Stimulated activated naive CD4-positive, alpha-beta T cell (primary cell): ENCODE results near the gene DPP10.

Experiments used
- DNase-seq, 6 experiments: peaks; one replicate each; lab custom pipeline; 2025; lab: John Stamatoyannopoulos, UW

DPP10 gene

GRCh38 chr2:115161081-115161770 lies 718.8 kb downstream of the DPP10 start:
- no peak for DNase-seq

- DNase-seq: no peak
Measured at GRCh38 chr2:115161771-115162493, 719.5 kb downstream of the DPP10 start.

DNA sequence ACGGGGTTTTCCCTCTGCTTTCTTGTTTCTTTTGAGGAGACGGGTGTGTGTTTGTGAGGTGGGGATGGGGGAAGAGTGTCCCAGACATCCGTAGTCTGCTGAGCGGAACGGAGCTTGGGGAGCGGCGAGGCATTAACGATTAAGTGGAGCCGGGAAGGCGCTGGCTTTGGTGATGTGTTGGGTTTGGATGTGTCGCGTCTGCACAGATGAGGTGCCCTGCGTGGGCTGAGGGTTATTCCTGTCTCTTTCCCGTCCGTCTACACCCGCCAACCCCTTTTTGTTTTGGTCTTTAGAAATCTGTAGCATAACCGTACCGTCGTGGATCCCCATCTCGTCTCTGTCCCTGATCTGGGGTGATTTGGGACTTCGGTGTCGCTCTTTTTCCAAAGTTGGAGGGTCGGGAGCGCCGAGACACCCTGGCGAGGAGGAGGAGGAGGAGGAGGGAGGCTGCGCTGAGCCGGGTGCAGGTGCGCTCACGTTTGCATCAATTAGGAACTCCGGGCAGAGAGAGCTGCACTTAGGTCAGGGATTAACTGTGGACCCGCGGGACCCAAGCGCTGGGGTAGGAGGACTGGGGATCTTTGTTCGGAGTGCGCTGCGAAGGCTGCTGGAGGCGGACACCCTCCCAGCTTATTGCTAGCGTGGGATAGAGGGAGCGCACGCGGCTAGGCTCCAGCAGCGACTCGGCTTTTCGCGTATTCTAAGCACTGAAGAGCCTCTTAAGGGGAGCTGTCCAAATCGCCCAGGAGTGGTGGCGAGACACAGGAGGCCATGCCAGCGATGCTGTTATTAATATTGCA lies 720.3 kb downstream of the DPP10 start:
- DNase-seq: no peak

DNA sequence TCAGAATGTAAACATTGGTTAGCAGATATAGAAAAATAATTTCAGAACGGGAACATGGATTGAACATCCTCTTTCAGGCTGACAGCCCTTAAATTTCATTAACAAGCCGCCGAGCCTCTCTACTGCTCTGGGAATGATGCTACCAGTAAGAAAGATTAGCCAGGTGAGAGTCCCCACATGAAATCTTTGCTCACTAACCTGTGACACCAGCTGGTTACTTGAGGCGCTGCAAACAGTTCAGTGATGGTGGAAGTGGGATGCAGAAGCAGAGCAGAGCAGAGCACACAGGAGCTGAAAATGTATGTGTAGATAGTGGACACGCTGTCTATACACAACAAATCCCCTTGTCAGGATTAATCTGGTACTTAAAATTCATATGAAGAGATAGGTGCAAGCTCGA lies 721.1 kb downstream of the DPP10 start:
- DNase-seq: no peak

GRCh38 chr2:115165529-115166109 lies 723.2 kb downstream of the DPP10 start:
- DNase-seq: no peak

- DNase-seq: no peak
Measured at GRCh38 chr2:115168457-115168856, 726.0 kb downstream of the DPP10 start.

DNA sequence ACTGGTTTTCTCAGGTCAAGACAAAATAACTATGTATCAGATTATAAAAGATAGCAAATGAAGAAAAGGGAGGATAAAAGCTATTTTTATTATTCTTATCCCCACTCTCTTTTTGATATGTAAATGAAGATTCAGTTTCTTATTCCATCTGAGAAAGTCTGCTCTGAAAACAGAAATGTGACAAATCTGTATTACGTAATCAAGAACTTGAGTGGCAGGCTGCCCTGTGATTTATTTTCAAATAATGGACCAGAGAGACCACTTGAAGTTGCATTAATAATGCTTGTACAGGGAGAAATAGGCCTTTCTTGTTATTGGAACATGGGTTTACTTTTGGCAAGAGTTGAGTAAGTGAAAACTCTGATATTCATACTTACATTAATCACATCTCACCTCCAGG lies 727.4 kb downstream of the DPP10 start:
- DNase-seq: no peak

- no peak for DNase-seq
Measured at GRCh38 chr2:115171751-115172150, 729.3 kb downstream of the DPP10 start.

GRCh38 chr2:115174651-115175050 lies 732.2 kb downstream of the DPP10 start:
- DNase-seq: no peak

- DNase-seq: no peak
Measured at GRCh38 chr2:115183144-115183543, 740.7 kb downstream of the DPP10 start.

DNA sequence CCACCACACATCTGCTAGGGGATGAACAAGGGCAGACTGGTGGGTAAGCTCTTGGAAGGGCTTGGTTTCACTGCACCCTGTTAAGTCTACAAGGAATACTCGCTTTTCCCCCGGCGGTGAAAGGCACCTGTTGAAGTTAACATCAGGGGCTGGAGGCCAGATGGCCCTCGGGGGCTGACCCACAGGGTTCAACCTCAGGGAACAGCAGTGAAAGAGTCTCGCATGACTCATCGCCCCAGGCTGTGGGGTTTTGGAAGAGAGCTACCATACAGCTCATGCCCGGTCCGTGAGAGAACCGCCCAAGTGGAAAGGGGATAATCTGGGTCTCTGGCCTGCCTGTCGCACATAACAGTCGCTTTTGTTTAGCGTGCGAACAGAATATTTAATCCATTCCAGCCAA lies 748.0 kb downstream of the DPP10 start:
- DNase-seq: no peak

DNA sequence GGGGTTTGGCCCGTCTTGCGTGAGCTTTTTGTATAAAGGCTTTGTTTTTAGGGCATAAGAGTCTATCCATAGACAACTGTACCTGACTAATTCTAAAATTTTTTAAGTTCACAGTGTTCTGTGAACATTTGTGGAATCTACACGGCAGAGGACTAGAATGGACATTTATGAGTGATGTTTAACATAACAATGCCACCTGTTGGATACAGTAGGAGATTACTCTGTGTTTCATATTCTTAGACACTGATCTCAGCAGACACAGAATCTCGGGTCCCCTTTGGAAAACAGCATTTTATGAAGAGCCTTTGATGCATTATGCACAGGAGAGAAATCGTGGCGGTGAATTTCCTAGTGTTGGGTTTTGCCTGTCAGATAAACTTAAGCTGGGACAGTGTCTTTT lies 752.2 kb downstream of the DPP10 start:
- no peak for DNase-seq

GRCh38 chr2:115196587-115196986 lies 754.1 kb downstream of the DPP10 start:
- DNase-seq: no peak

GRCh38 chr2:115199966-115200365 lies 757.5 kb downstream of the DPP10 start:
- DNase-seq: no peak

DNA sequence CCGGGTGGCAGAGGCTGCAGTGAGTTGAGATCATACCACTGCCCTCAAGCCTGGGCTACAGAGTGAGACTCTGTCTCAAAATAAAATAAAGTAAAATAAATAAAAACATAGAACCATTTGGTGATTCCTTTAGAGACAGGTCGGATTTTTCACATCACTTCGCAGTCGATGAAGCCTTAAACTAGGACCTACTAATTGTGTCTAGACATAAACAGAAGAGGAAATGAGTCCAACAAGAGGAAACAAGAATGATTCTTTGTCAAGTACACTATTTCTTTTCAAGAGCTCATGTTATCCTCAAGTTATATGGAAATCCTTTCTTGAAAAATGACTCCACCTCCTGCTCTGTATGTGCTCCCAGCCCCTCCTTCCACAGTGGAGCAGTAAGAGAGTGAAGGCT lies 758.9 kb downstream of the DPP10 start:
- no peak for DNase-seq

GRCh38 chr2:115208493-115209164 lies 766.2 kb downstream of the DPP10 start:
- DNase-seq: no peak

DNA sequence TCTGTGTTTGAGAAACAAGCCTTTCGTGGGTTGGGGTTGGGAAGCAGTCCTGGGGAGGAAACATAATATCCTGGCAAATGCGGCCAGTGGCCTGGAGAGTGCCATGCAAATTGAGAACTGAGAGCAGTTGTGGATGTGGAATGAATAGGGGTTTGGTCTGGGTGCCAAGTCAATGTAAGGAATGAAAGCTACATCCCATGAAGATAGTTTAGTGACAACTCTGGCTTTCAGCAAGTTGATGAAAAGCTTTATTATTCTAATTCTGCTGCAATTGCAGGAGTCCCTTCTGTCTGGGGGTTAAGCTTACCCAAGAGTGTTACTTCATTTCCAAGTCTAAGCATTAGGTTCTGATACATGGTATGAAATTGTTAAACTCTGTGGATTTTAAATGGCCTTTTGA lies 771.6 kb downstream of the DPP10 start:
- no peak for DNase-seq

- no peak for DNase-seq
Measured at GRCh38 chr2:115219296-115219695, 776.9 kb downstream of the DPP10 start.

DNA sequence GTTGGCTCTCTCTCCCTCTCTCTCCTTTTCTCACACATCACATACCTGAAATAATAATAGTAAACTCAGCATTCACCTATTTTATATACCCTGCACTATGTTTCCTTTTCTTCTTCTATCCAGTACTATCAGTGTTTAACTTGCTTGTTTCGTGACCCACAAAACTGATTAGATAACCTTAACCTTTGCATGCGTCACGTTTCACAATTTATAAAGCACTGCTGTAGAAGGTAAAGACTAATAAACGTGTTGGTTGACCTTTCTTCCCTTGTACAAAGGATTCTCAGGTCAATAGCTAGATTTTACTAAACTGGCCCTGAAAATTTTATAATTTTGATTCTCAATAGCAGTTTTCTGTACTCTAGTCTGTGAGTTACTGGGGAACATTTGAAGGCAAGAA lies 791.7 kb downstream of the DPP10 start:
- DNase-seq: no peak

- no peak for DNase-seq
Measured at GRCh38 chr2:115234737-115235136, 792.3 kb downstream of the DPP10 start.

GRCh38 chr2:115248066-115248465 lies 805.6 kb downstream of the DPP10 start:
- DNase-seq: no peak

GRCh38 chr2:115277366-115277765 lies 834.9 kb downstream of the DPP10 start:
- DNase-seq: no peak
